Measurements from ENCODE around the gene SYNGR4.
A peak's percentile ranks its signal among the peaks of the same experiment; 100 is the strongest.

The SYNGR4 gene

DNA sequence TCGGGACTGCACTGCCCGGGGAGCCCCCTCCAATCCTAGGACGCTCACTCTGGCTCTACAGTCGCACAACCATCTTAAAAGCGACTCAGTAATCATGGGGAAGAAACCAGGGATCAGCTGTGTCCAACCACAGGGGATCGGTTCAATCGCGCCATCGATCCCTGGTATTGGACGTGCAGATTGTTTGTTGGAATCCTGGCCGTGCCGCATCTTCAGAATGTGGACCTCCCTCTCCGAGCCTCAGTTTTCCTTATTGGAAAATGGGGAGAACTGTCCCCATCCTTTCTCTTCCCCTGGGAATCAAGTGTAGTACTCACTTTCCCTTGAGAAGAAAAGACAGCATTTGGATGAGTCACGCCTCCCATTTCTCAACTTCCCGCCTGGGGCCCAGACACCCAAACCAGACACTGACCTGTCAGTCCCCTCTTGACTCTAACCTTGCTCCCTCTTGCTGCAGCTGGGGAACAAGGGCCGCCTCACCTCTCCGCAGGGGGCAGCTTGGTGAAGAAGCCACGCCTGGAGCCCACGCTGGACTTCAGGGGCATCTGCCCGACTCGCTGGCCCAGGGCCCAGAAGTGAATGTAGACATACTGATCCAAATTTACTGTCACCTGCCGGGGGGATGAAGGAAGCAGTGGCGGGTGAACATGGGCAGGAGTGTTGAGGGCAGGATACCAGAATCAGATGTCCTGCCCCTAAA, 21.2 kb upstream of the SYNGR4 start:
- DNase-seq (ENCODE audit: insufficient read length) = no peak
- FAIRE-seq = no peak
- TF ChIP-seq POLR2AphosphoS5 (IDR thresholded peaks at IDR 0.05; ENCODE audit: low read depth, low read length) (no peak), POLR2A (IDR thresholded peaks at IDR 0.05; ENCODE audit: low read depth, low read length) (no peak), TAF1 (IDR thresholded peaks at IDR 0.05; ENCODE audit: borderline replicate concordance, low read depth, low read length) (no peak)

DNA sequence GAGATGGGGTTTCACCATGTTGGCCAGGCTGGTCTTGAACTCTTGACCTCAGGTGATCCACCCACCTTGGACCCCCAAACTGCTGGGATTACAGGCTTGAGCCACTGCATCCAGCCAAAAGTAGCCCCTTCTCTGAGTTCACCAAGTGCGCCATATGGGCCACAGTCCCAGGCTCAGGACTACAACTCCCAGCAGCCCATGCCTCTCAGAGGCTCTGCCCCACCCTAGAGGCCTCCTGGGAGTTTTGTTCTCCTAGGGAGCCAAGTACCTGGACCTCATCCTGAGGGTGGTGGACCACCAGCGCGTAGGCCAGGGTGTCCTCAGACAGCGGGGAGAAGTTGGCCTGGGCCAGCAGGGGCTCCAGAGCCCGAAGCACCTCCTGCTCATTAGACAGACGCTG, 19.3 kb upstream of the SYNGR4 start:
- TF ChIP-seq POLR2AphosphoS5 (IDR thresholded peaks at IDR 0.05; ENCODE audit: low read depth, low read length) (no peak), TAF1 (IDR thresholded peaks at IDR 0.05; ENCODE audit: borderline replicate concordance, low read depth, low read length) (no peak), POLR2A (IDR thresholded peaks at IDR 0.05; ENCODE audit: low read depth, low read length) (no peak)
- FAIRE-seq = no peak
- DNase-seq (ENCODE audit: insufficient read length) = no peak

DNA sequence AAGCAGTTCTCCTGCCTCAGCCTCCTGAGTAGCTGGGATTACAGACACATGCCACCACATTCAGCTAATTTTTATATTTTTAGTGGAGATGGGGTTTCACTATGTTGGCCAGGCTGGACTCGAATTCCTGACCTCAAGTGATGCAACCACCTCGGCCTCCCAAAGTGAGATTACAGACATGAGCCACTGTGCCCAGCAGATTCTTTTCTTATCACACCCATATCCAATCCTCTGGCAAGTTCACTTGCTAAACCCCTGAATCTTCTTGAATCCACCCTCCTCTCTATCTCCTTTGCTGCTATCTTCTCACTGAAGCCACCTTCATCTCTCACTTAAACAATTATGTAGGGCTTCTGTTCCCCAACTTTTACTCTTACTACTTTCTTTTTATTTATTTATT, 18.0 kb upstream of the SYNGR4 start:
- DNase-seq (ENCODE audit: insufficient read length) = no peak
- FAIRE-seq = no peak
- TF ChIP-seq TAF1 (IDR thresholded peaks at IDR 0.05; ENCODE audit: borderline replicate concordance, low read depth, low read length) = no peak
- TF ChIP-seq POLR2AphosphoS5 (IDR thresholded peaks at IDR 0.05; ENCODE audit: low read depth, low read length) = no peak

DNA sequence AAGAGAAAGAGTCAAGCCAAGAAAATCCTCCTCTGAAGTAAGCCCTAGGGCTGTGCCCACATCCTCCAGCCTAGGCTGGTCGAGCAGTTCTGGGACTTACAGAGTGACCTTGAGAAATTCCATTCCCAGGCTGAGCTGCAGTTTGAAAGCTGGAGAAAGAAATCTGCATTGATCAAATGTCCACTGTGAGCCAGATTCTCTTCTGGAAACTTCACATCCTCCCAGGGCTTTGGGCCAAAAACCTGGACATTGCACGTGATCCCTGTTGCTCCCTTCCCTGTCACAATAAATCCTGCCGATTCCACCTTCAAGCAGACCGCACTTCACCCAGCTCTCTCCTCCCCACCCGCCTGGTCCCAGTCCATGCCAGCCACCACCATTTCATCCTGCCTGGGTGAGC, 16.1 kb upstream of the SYNGR4 start:
- FAIRE-seq (no peak), DNase-seq (ENCODE audit: insufficient read length) (no peak)
- TF ChIP-seq POLR2AphosphoS5 (IDR thresholded peaks at IDR 0.05; ENCODE audit: low read depth, low read length) = no peak
- no peak for TF ChIP-seq TAF1 (IDR thresholded peaks at IDR 0.05; ENCODE audit: borderline replicate concordance, low read depth, low read length)
- TF ChIP-seq POLR2A (IDR thresholded peaks at IDR 0.05; ENCODE audit: low read depth, low read length) = no peak

- FAIRE-seq = no peak
- DNase-seq (ENCODE audit: insufficient read length) = no peak
- TF ChIP-seq POLR2A (IDR thresholded peaks at IDR 0.05; ENCODE audit: low read depth, low read length) = no peak
- no peak for TF ChIP-seq POLR2AphosphoS5 (IDR thresholded peaks at IDR 0.05; ENCODE audit: low read depth, low read length)
- no peak for TF ChIP-seq TAF1 (IDR thresholded peaks at IDR 0.05; ENCODE audit: borderline replicate concordance, low read depth, low read length)
These were observed 15.4 kb upstream of the SYNGR4 start for GRCh38 chr19:48348737-48349136.

- FAIRE-seq (no peak), DNase-seq (ENCODE audit: insufficient read length) (no peak)
- no peak for TF ChIP-seq POLR2A (IDR thresholded peaks at IDR 0.05; ENCODE audit: low read depth, low read length)
- TF ChIP-seq POLR2AphosphoS5 (IDR thresholded peaks at IDR 0.05; ENCODE audit: low read depth, low read length) = no peak
- TF ChIP-seq TAF1 (IDR thresholded peaks at IDR 0.05; ENCODE audit: borderline replicate concordance, low read depth, low read length) = no peak
These were observed 13.3 kb upstream of the SYNGR4 start for GRCh38 chr19:48350856-48351255.

- no peak for FAIRE-seq
- DNase-seq (ENCODE audit: insufficient read length) = peak; percentile 77
- TF ChIP-seq TAF1 (IDR thresholded peaks at IDR 0.05; ENCODE audit: borderline replicate concordance, low read depth, low read length) (no peak), POLR2AphosphoS5 (IDR thresholded peaks at IDR 0.05; ENCODE audit: low read depth, low read length) (no peak), POLR2A (IDR thresholded peaks at IDR 0.05; ENCODE audit: low read depth, low read length) (no peak)
These were observed 12.8 kb upstream of the SYNGR4 start for GRCh38 chr19:48351341-48351752.

DNA sequence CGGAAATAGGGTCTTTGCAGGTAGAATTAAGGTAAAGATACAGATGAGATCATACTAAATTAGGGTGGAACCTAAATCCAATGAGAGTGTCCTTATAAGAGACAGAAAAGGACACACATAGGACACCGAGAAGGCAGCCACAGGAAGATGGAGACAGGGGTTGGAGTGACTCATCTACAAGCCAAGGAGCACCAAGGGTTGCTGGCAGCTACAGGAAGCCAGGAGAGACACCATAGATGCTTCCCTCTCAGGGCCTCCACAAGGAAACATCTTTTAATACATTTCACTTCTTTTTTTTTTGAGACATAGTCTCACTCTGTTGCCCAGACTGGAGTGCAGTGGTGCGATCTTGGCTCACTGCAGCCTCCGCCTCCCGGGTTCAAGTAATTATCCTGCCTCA, 10.5 kb upstream of the SYNGR4 start:
- no peak for FAIRE-seq
- TF ChIP-seq TAF1 (IDR thresholded peaks at IDR 0.05; ENCODE audit: borderline replicate concordance, low read depth, low read length) = no peak
- no peak for DNase-seq (ENCODE audit: insufficient read length)

DNA sequence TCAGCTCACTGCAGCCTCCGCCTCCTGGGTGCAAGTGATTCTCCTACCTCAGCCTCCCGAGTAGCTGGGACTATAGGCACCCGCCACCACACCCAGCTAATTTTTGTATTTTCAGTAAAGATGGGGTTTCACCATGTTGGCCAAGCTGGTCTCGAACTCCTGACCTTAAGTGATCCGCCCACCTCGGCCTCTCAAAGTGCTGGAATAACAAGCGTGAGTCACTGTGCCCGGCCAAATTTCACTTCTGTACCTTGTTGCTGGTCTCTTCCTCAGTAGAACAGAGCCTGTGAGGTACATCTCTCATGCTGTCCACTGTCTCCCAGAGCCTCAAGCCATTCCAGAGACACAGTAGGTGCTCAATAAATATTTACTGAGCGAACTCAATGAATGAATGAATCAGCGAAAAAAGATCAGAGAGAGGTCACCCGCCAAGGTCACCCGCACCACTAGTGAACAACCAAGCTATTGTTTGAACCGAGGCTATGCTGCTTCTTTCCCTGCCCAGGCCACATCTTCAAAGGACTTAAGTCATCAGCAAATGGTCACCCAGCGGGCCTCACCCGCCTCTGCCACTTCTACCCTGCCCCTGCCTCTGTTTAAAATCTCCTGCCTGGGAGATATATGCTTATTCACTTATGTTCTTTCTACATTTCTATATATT, 9.7 kb upstream of the SYNGR4 start:
- TF ChIP-seq POLR2AphosphoS5 (IDR thresholded peaks at IDR 0.05; ENCODE audit: low read depth, low read length) (no peak), TAF1 (IDR thresholded peaks at IDR 0.05; ENCODE audit: borderline replicate concordance, low read depth, low read length) (no peak), POLR2A (IDR thresholded peaks at IDR 0.05; ENCODE audit: low read depth, low read length) (no peak)
- FAIRE-seq (no peak), DNase-seq (ENCODE audit: insufficient read length) (no peak)

DNA sequence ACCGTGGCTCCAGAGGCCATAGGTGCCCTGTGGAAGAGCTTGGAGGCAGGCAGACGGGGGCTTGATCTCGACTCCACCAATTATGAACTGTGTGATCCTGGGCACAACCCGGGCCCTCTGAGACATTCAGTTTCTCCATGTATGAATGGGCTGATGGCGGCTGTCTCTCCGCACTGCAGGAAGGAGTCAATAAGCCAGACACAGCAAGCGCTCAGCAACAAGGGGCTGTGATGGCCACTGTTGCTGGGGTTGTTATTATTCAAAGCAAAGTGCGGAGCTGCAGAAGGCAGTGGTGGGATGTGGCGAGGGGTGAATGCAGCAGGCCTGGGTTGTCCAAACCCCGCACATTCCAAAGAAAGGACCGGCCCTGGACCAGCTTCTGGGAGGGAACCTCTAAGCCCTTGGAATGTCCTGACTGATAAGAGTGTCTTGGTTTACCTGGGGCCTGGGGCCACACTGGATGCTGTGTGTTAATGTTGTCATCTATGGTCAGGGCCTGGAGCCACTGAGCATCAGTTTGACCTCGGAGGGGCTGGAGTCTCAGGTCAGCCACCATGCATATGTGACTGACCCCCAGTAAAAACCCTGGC, 8.7 kb upstream of the SYNGR4 start:
- no peak for FAIRE-seq
- TF ChIP-seq POLR2A (IDR thresholded peaks at IDR 0.05; ENCODE audit: low read depth, low read length) (no peak), TAF1 (IDR thresholded peaks at IDR 0.05; ENCODE audit: borderline replicate concordance, low read depth, low read length) (no peak), POLR2AphosphoS5 (IDR thresholded peaks at IDR 0.05; ENCODE audit: low read depth, low read length) (no peak)
- DNase-seq (ENCODE audit: insufficient read length) = no peak

DNA sequence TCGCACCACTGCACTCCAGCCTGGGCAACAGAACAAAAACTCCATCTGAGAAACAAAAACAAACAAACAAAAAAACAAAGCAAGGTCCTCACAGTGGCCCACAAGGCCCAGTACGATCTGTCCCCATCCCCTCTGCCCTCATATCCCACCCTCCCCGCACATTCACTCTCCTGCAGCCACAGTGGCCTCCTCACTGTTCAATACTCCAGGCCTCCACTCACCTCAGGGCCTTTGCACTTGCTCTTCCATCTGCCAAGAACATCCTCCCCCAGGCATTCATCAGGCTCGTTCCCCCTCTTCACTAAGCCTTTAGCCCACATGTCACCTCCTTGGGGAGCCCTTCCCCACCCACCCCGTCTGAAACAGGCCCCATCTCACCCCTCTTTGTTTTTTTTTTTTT, 5.0 kb upstream of the SYNGR4 start:
- DNase-seq (ENCODE audit: insufficient read length) (no peak), FAIRE-seq (no peak)
- TF ChIP-seq TAF1 (IDR thresholded peaks at IDR 0.05; ENCODE audit: borderline replicate concordance, low read depth, low read length) (no peak), POLR2AphosphoS5 (IDR thresholded peaks at IDR 0.05; ENCODE audit: low read depth, low read length) (no peak), POLR2A (IDR thresholded peaks at IDR 0.05; ENCODE audit: low read depth, low read length) (no peak)

- FAIRE-seq (no peak), DNase-seq (ENCODE audit: insufficient read length) (no peak)
- TF ChIP-seq TAF1 (IDR thresholded peaks at IDR 0.05; ENCODE audit: borderline replicate concordance, low read depth, low read length) = no peak
- no peak for TF ChIP-seq POLR2AphosphoS5 (IDR thresholded peaks at IDR 0.05; ENCODE audit: low read depth, low read length)
- TF ChIP-seq POLR2A (IDR thresholded peaks at IDR 0.05; ENCODE audit: low read depth, low read length) = no peak
These were observed 2.3 kb upstream of the SYNGR4 start for GRCh38 chr19:48361912-48362311.

All from GM12892 (cell line).